Fibroblast of gingiva (primary cell): Measurements from ENCODE around the gene IYD.
"Not testable (repeated sequence)": the region's sequence is repeated elsewhere in the genome, so short reads cannot be mapped to it uniquely, and the experiment has no call there.

Experiments
- DNase-seq: peaks from one replicate; pipeline ENCODE4 v3.0.0-alpha.2; 2011; ENCODE audit warnings: low read depth

Gene IYD

DNA sequence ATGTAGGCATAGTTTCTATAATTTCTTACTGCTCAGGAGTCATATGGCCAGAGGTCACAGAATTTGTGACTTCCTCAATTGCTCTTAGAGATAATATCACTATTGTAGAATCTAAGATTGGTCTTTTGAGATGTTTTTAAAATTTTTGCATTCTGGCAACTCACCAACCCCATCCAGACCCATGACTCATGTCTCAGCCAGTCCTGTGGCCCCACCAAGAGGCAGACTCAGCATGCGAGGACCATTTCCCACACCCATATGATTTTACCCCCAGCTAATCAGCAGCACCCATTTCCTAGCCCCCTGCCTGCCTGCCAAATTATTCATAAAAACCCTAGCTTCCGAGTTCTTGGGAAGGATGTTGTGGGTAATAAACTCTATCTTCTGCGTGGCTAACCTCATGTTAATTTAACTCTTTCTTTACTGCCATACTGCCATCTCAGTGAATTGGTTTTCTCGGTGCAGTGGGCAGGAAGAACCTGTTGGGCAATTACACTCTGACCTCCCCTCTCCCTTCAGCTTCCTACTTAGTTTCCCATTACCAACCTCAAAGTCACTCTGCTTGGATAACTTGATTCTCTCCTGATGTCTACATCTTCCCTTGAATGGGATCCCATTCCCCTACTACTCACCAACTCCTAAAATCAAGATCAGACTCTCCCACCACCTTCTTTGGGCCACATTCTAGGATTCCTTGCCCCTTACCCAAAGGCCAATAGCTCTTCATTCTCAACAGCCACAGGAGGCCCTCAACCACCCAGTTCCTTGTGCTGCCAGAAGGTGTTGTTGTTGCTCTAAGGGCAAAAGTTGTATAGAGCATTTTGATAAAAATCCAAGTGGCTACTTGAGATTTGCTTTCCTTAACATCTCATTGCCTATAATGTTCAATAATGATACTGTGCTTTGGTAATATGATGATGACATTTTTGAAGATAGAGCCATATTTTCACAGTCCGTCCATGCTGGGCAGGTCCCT, 16.2 kb upstream of the IYD start:
- no peak for DNase-seq

DNA sequence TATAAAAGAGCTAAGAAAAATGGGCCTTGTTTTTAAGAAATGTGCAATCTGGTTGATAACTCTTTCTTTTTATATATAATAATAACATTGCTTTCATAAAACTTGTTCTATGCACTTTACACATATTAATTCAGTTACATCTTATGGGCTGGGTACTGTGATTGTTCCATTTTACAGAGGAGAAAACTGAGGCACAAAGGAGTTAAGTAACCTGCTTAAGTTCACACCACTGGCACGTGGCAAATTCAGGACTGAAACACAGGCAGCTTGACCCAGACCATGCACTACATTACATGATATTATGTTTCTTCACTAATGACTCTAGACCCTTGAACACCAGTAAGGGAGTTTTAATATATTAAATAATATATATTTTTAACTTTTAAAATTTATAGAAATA, 15.4 kb upstream of the IYD start:
- no peak for DNase-seq

DNA sequence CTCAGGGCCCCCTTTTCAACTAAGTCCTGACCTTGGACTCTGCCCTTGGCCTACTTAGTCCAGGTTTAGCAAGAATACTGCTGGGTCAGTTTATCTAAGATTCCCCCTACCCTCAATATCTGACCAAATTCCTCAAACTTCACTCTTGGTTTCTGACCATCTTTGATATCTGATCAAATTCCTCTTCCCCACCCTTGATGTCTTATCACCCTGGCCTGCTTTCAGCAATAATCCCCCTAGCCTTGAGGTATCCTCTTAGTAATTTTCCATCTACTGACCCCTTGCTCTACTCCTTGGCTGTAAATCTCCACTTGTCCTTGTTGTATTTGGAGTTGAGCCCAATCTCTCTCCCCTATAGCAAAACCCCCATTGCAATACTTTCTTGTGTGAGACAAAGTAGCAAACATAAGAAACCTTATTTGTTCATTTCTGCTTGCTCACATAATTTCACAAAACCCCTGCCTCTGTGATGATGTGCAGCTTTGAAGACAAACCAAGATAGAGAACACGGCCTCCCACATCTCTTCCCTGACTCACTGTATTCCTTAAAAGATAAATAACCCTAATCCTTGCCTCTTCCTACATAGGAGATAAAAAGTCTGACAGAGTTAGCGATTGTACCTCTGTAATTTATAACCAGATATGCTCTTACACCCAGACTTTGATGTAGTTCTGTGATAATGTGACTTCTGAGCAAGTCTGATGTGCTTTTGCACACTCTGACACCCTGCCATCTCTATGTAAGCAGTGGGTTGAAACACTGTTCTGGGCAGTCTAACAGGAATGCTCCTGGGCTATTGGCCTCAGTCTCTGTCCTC, 13.8 kb upstream of the IYD start:
- DNase-seq, result no peak

DNA sequence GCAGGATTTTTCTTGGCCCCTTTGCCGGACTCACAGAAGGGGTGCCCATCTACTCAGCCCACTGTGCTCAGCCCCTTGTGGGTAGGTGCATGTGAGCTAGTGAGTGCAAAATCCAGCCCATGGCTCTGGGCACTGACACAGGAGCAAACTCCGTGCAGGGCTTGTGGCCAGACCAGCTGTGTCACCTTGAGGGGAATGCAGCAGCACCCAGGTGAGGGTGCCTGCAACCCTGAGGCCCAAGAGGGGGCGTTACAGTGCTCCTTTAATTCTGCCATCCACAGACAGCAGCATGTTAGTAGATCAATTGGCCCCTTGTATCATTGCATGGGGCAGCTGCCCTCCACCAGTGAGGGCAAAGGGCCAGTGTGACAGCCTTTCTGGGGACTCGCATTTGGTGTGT, 12.9 kb upstream of the IYD start:
- no peak for DNase-seq

DNA sequence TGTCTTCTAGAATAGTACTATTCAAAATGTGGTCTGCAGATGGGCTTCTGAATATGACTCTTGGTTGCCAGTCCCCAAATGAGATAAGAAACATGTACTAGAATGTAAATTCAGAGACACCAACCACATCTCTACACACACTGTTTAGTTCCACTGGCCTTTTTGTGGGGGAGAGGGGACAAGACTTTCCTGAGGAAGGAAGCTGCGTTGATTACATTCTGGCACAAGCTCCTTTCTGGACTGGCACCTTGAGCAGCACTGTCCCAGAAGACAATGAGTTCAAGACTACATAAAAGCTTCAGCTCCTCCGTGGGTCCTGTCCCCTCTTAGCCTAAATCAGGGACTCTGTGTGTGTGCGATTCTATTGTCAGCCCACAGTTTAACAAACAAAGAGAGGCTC, 6.9 kb upstream of the IYD start:
- DNase-seq, result no peak

DNA sequence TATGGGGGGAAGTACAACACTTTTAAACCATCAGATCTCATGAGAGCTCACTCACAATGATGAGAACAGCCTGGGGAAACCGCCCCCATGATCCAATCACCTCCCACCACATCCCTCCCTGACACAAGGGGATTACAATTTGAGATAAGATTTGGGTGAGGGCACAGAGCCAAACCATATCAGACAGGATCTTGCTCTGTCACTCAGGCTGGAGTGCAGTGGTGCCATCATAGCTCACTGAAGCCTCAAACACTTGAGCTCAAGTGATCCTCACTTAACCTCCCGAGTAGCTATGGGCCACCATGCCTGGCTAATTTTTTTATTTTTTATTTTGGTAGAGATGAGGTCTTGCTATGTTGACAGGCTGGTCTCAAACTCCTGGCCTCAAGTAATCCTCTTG, 5.1 kb upstream of the IYD start:
- no peak for DNase-seq

DNA sequence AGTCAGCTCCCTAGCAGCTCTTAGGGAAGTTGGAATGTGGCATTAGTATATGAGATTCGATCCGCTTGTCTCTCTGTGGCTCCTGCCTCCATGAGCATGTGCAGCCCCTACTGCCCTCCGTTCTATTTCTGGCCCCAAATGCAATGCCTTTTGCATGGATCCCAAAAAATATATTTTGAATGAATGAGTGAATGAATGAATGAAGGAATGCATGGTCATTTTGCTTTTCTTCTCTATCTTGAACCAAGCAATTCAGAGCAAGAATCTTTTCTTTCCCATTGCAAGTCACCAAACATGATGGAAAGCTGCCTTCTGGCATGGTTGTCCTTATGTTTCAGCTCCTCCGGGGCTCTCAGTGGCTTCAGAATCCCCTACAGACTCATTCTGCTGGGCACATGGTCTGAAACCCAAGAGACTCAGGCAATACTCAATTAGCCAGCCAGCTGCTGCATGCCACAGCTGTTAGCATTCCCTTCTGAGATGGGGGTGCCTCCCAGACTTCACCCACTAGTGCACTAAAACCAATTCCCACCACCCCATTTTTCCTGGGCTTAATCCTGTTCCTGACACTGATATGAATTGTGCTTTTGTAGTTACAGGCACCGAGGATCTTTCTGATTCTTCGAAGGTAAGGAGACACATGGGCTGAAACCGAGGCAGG, 2.6 kb upstream of the IYD start:
- no peak for DNase-seq

DNA sequence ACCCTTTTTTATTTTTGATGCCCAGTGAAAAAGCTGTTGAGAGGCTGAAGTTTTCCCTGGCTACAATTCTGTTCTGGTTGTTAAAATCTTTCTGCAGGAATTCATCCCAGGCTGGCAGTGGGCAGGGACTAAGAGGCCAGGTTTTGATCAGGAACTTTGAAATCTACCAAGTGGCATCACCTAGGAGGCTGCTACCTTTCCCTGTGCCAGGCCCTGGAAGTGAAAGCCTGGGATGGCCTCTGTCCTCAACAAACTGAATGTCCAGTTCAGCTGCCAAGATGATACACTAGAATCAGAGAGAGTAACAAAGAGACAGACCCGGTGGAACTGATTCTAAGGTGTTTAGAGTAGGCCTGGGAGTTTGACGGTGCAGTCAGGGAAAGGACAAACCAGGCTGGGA, 596 bp downstream of the IYD start:
- DNase-seq, result no peak

DNA sequence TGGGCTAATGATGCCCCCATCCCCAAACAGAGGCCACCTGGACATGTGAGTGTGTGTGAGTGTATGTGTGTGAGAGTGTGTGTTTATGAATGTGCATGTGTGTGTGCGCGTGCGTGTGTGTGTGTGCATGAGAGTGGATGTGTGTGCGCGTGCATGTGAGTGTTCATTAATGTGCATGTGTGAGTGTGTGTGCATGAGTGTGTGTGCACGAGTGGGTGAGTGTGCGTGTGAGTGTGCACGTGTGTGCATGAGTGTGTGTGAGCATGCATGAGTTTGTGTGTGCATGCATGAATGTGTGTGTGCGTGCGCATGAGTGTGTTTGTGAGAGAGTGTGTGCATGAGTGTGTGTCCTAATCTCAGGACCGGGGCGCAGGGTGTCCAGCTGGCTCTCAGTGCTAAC, 1.3 kb downstream of the IYD start:
- DNase-seq, result no peak

DNA sequence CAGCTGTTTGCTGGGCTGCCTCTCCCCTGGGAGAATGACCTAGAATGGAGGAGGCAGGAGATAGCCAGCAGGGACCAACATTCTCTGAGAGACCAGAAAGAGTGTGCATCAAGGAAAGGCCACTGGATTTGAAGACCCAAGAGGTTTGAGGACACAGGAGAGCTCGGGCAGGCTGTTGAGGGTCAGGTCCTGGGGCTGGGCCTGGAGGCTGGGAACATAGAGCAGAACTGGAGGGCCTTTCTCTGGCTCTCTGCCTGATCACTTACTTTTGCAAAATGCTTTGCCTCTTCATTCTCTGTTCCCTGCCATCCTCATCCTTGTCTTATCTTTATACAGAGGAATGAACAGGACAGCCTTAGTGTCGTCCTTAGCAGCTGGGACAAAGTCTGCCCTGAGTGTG, 2.5 kb downstream of the IYD start:
- DNase-seq, result no peak

DNA sequence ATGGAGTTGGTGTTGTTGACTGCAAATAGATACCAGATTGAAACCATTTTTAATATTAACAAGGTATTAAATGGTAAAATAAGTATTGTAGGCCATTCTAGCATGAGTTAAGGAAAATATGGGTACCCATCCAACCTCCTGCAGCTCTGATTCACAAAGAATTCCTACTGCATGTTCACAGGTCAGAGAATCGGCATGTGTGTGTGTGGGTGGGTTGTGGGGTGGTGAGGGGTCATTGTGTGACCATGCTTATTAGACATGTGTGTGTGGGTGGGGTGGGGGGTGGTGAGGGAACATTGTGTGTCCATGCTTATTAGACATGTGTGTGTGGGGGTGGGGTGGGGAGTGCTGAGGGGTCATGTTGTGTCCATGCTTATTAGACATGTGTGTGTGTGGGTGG, 3.2 kb downstream of the IYD start:
- no peak for DNase-seq

DNA sequence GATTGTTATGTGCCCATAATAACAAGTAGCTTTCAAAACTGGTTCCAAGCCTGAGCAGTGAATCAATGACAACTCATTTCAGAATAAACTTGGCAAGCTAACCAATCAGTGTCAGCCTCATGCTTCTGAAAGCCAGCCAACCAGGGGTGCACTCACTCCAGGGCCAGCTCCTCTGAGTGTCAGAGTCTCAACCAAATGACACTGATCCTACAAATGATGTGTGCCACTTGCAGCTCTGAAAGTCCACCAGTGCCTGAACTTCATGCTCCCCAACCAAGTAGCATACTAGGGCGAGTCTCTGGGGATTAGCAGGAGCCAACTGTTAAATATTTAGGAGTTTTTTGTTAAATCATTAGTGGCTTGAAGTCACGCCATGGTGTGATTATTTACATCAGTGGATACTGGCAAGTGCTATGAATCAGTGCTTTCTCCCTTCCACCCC, 4.5 kb downstream of the IYD start:
- DNase-seq, result peak; percentile 78

DNA sequence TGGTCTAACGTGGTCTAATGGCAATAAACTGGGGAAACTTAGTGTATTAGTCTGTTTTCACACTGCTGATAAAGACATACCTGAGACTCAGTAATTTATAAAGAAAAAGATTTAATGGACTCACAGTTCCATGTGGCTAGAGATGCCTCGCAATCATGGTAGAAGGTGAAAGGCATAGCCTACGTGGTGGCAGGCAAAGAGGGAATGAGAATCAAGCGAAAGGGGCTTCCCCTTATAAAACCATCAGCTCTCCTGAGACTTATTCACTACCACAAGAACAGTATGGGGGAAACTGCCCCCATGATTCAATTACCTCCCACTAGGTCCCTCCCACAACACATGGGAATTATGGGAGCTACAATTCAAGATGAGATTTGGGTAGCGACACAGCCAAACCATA, 5.5 kb downstream of the IYD start:
- DNase-seq, result not testable (repeated sequence)

DNA sequence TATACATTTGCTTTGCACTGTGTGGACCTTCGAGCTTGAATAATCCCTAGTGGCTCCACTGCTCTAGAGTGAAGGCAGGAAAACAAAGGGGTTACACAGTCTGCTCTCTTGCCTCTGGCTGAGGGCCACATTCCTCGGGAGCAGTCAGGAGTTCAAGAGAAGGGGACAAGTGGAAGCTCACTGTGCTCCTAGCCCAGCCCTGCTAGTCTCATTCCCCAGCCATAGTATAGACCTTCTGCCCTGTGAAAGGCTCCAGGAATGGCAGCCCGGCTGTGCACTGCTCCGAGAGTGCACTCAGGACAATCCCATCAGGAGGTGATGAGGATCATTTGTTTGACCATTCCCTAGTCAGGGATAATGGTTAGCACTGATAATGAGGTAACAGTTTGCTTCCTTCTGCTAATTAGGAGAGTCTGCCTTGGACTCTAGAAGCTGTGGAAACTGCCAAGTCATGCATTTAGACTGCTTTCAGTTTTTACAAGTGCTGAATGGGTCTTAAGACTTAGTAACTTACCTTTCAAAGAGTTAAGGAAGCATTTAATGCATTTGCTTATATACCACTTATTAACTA, 8.5 kb downstream of the IYD start:
- no peak for DNase-seq

DNA sequence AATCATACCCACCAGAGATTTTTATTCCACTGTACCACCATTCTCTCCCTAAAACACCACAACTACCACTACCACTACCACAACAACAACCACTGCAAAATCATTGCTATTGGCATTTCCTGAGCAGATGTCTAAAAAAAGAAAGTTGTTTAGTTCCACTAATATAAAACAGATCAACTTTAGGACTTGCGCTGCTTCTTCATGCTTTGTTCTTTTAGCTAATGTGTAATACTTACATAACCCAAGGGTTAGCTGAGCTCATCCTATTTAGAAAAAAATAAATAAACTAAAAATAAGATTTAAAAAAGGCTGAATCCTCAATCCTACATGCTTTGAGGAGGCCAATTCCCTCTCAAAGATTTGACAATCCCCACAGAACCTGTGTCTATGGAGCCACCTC, 11.4 kb downstream of the IYD start:
- DNase-seq, result peak; percentile 64

DNA sequence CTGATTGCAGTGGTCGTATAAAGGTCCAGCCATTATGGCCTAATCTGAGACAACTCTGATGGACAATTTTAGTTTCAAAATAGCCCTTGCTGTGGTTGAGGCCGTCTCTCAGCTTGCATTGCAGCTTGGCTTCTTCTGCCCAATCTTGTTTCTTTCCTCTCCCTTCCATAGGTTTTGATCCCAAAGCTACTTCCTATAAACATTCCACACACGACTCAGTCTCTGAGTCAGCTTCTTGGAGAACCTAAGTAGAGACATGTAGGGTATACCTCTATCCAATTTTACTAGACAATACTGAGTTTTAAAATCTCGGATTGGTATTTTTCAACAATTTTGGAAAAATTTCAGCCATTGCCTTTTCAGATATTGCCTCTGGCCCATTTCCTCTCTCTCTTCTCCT, 13.4 kb downstream of the IYD start:
- no peak for DNase-seq

DNA sequence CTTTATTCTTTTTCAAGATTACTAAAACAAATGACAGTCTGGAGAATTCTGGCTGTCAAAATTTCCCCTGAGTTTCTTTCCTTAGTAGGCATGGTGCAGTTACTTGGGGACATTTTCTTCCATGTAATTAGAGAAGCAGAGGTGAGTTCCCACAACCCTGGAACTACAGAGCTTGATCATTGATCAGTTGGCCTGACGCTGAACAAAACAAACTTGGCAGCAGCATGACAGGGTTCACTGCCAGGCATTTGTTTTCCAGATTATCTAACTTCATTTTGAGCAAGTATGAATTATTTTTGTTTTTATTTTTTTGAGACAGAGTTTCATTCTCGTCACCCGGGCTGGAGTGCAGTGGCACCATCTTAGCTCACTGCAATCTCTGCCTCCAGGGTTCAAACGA, 22.6 kb downstream of the IYD start:
- no peak for DNase-seq

DNA sequence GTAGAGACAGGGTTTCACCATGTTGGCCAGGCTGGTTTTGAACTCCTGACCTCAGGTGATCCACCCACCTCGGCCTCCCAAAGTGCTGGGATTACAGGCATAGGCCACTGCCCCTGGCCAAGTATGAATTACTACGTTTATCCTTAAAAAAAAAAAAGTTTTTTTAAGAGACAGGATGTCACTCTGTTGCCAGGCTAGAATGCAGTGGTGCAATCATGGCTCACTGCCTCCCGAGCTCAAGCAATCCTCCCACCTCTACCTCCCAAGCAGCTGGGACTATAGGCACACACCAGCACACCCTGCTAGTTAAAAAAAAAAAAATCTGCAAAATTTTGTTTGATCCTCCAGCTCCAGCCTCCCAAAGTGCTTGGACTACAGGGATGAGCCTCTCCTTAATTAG, 23.1 kb downstream of the IYD start:
- DNase-seq, result no peak

DNA sequence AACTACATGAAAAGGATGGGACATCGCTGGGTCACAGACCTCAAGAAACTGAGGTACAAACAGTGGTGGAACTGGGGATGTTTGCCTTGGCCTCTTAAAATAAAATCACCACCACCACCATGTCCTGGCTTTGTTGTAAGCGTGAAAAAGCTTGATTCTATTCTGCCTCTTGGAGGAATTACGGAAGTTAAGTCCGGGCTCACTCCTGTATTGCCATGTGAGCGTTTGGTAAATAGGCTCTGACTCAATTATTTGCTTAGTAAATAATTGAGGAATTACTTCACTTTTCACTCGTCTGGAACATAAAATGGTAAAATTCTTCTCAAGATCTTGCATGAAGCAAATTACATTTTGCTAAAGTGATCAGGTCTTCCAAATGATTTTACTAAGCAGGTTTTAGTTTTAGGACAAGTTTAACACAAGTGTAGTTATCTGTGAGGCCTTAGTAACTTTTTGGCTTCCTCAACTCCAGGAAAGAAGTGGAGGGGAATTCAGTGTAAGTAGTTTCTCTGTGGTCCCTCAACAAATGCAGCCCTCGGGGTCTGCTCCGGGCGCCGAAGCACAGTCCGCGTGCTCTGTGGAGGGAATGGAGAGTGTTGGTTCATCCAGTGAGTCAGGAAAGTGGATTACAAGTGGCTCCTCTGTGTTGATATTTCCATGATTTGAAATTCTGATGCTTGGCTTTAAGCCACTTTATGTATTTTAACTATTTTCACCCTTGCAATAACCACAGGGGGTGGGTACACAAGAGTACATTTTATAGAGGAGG, 23.8 kb downstream of the IYD start:
- no peak for DNase-seq

DNA sequence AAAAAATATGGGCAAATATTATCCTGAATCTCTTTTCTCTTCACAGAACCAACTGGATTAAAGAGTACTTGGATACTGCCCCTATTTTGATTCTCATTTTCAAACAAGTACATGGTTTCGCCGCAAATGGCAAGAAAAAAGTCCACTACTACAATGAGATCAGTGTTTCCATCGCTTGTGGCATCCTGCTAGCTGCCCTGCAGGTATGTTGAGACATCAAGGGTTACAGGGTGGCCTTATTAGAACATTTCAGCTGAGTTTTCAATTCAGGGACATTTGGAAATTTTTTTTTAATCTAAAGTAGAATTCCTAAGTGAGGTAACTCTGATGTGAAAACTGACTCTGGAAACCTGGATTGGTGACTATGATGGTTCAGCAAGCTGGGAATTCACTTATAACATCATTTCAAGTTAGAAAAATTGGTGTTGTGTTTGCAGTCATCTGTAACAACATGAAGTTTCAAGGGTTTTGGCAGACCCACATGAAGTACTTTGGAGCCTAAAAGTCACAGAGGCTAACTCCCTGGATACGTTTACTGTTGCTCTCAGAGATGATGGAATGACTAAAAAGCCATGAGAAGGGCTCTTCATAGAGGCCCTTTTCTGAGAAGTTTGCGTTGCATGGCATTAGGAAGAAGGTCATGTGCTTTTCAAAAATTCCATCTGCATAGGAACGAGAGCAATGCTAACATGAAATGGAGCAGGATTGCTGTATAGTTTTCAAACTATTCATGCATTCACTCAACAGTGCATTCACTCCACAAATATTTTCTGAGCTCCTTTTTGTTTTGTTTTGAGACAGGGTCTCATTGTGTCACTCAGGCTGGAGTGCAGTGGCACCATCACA, 25.5 kb downstream of the IYD start:
- DNase-seq, result no peak

DNA sequence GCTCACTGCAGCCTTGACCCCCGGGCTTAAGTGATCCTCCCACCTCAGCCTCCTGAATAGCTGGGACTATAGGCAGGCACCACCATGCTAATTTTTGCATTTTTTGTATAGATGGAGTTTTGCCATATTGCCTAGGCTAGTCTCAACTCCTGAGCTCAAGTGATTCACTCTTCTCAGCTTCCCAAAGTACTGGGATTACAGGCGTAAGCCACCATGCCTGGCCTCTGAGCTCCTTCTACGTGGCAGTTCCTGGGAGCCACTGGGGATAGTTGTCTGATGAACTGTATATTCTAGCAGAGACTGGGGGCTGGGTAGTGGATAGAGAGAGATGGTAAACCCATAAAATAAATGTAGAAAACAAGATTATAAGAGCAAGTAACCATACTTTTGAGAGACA, 26.1 kb downstream of the IYD start:
- DNase-seq, result no peak
